WI38 (cell line): ENCODE data around the gene MBD5.
"Not testable (repeated sequence)": the region's sequence is repeated elsewhere in the genome, so short reads cannot be mapped to it uniquely, and the experiment has no call there.

Experiments
- H3K4me3 ChIP-seq: 2 replicates; pipeline ENCODE4 v1.5.1; 2011; ENCODE audit warnings: low read depth, mild to moderate bottlenecking, control low read depth, low read length
- CTCF ChIP-seq: IDR thresholded peaks from 2 replicates; pipeline ENCODE4 v1.5.1; 2012; ENCODE audit warnings: low read depth, mild to moderate bottlenecking, control low read depth, low read length

The MBD5 gene

GRCh38 chr2:147996828-147997227 lies 24.1 kb upstream of the MBD5 start:
- TF ChIP-seq CTCF, result no peak
- H3K4me3 ChIP-seq, result no peak overlapping the region

GRCh38 chr2:147998203-147998602 lies 22.7 kb upstream of the MBD5 start:
- no peak for TF ChIP-seq CTCF
- H3K4me3 ChIP-seq, result no peak overlapping the region

DNA sequence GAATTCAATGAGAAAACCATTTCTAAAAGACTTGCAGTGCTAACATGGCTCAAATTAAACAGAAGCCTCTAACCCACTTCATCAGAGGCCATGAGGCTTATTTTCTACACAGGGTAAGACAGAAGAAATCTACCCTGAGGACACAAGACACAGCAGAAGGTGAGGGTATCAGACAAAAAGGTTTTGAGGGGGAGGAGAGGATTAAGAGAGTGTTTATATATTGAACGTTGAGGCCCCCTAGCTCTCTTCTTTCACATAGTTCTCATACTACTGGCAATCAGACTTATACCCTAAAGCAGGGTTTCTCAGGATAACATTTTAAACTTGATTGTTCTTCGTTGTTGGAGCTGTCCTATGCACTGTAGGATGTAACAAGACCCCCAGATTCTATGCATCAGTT lies 21.8 kb upstream of the MBD5 start:
- no peak overlapping the region for H3K4me3 ChIP-seq
- TF ChIP-seq CTCF, result no peak

GRCh38 chr2:148000095-148000494 lies 20.8 kb upstream of the MBD5 start:
- no peak overlapping the region for H3K4me3 ChIP-seq
- no peak for TF ChIP-seq CTCF

- not testable (repeated sequence) for H3K4me3 ChIP-seq
These were observed 18.5 kb upstream of the MBD5 start for GRCh38 chr2:148002420-148002819.

GRCh38 chr2:148006249-148007007 lies 14.5 kb upstream of the MBD5 start:
- no peak overlapping the region for H3K4me3 ChIP-seq
- no peak for TF ChIP-seq CTCF

- no peak for TF ChIP-seq CTCF
These were observed 13.5 kb upstream of the MBD5 start for GRCh38 chr2:148007219-148007900.

DNA sequence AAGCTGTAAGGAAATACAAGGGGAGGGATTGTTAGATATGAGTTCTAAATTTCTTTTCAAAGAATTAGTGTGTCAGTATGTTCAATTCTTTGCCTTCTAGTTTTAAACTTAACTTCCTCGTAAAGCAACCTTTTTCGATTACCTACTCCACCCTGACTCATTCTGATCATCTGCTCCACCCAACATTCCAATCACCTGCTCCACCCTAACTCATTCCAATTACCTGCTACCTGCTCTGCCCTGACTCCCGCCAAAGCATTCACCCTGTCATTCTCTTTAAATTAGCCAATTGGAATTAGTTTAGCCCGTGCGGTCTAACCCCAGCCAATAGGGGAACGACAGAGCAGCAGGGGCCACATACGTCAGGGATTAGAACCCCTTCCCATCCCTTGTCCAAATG lies 12.5 kb upstream of the MBD5 start:
- H3K4me3 ChIP-seq, result not testable (repeated sequence)

More at GRCh38 chr2:148007219-148007900, 13.5 kb upstream of the MBD5 start:
- no peak overlapping the region for H3K4me3 ChIP-seq
